B cell (primary cell): ENCODE data around the gene SH3RF3. TPM values are rescaled to one million over a fixed set of nuclear protein-coding genes. Genes with fewer than 3 reads are reported as not detected.

Experiments
- ATAC-seq: fragments of 200-7000 bp; cut with Tn5 transposase; one replicate; pipeline ENCODE4 v1.10.0; 2021; ENCODE audit warnings: low read depth, mild to moderate bottlenecking, moderate number of reproducible peaks, moderate library complexity
- CTCF ChIA-PET: fragments of 350-600 bp; sonication (Branson Sonifier 250); formaldehyde crosslinking; loops from one replicate; lab custom pipeline; 2021; ENCODE audit warnings: antibody characterized with exemption, inconsistent platforms; lab: Charles Lee
- POLR2A ChIA-PET: fragments of 350-600 bp; sonication (Branson Sonifier 250); formaldehyde crosslinking; loops from one replicate; lab custom pipeline; 2021; ENCODE audit warnings: antibody characterized with exemption; lab: Charles Lee
- DNase-seq: peaks from one replicate; pipeline ENCODE4 v3.0.0; 2013
- H2AFZ ChIP-seq: 2 replicates; pipeline ENCODE4 v1.6.1; 2012; ENCODE audit warnings: mild to moderate bottlenecking, low read depth, low read length; ENCODE audit not compliant: insufficient read depth, poor library complexity, severe bottlenecking
- H3K27ac ChIP-seq, 2 donors: 1 replicate in 1 of 2; 2 replicates in 1 of 2; pipeline ENCODE4 v1.5.1; 2012 to 2013; ENCODE audit warnings: low read length in 2 of 2, mild to moderate bottlenecking in 2 of 2, moderate library complexity in 1 of 2
- H3K27me3 ChIP-seq, 4 experiments: fragments of 200-600 bp in 1 of 4; sonication (generic) in 1 of 4; replicated peaks in 1 of 4; 1 replicate in 2 of 4; 2 replicates in 2 of 4; pipeline versions ENCODE4 v1.6.1 to v1.7.0; 2013 to 2016; ENCODE audit warnings: low read length in 3 of 4, mild to moderate bottlenecking in 2 of 4, mixed read lengths in 1 of 4, moderate library complexity in 1 of 4; ENCODE audit not compliant: insufficient read depth in 4 of 4, control insufficient read depth in 3 of 4; ENCODE audit errors: control extremely low read depth in 1 of 4
- H3K36me3 ChIP-seq, 2 experiments: replicated peaks in 1 of 2; 1 replicate in 1 of 2; 2 replicates in 1 of 2; pipeline versions ENCODE4 v1.6.1 to v1.7.1; 2013; ENCODE audit warnings: low read length in 1 of 2; ENCODE audit not compliant: insufficient read depth in 2 of 2, control insufficient read depth in 1 of 2; ENCODE audit errors: control extremely low read depth in 1 of 2, extremely low read depth in 1 of 2
- H3K4me1 ChIP-seq, 2 donors: fragments of 200-600 bp in 1 of 2; sonication (generic) in 1 of 2; 1 replicate in 1 of 2; 2 replicates in 1 of 2; pipeline versions ENCODE4 v1.5.1 to v1.6.1; 2013 to 2017; ENCODE audit warnings: low read length in 2 of 2; ENCODE audit not compliant: control insufficient read depth in 2 of 2, insufficient read depth in 2 of 2
- H3K4me2 ChIP-seq: replicated peaks from 2 replicates; pipeline ENCODE3; 2012; ENCODE audit warnings: mild to moderate bottlenecking, low read depth, low read length; ENCODE audit not compliant: poor library complexity, severe bottlenecking
- H3K4me3 ChIP-seq, 5 experiments: fragments of 200-600 bp in 1 of 5; sonication (generic) in 1 of 5; 1 replicate in 3 of 5; 2 replicates in 2 of 5; pipeline versions ENCODE4 v1.5.1 to v1.7.0; 2011 to 2016; ENCODE audit warnings: low read length in 4 of 5, mild to moderate bottlenecking in 4 of 5, low read depth in 2 of 5, control low read depth in 1 of 5, moderate library complexity in 1 of 5; ENCODE audit not compliant: insufficient read depth in 1 of 5; ENCODE audit errors: control extremely low read depth in 1 of 5, extremely low read depth in 1 of 5
- H3K79me2 ChIP-seq: fragments of 200-600 bp; sonication (generic); one replicate; pipeline ENCODE4 v1.6.0; 2016; ENCODE audit warnings: low read length; ENCODE audit not compliant: control insufficient read depth, insufficient read depth
- H3K9ac ChIP-seq: fragments of 200-600 bp; sonication (generic); 2 replicates; pipeline ENCODE4 v1.6.1; 2017; ENCODE audit warnings: mild to moderate bottlenecking, low read length, moderate library complexity
- H3K9me3 ChIP-seq, 3 donors: one replicate each; pipeline versions ENCODE4 v1.6.1 to v1.7.1; 2013; ENCODE audit warnings: low read length in 2 of 3; ENCODE audit not compliant: control insufficient read depth in 2 of 3, insufficient read depth in 1 of 3; ENCODE audit errors: control extremely low read depth in 1 of 3
- H4K20me1 ChIP-seq: 2 replicates; pipeline ENCODE4 v1.6.0; 2012; ENCODE audit warnings: mild to moderate bottlenecking, low read length; ENCODE audit not compliant: insufficient read depth, control insufficient read depth, poor library complexity, severe bottlenecking
- H3K27ac Mint-ChIP-seq: one replicate; pipeline ENCODE4 v1.8.0; 2021; ENCODE audit warnings: mixed read lengths
- H3K27me3 Mint-ChIP-seq: one replicate; pipeline ENCODE4 v1.8.0; 2021; ENCODE audit warnings: mixed read lengths
- H3K4me1 Mint-ChIP-seq: one replicate; pipeline ENCODE4 v1.8.0; 2021; ENCODE audit warnings: mixed read lengths
- H3K4me3 Mint-ChIP-seq: one replicate; pipeline ENCODE4 v1.8.0; 2021; ENCODE audit warnings: mixed read lengths
- H3K9me3 Mint-ChIP-seq: one replicate; pipeline ENCODE4 v1.8.0; 2022; ENCODE audit warnings: mixed read lengths; ENCODE audit not compliant: insufficient read depth
- EZH2 ChIP-seq: IDR thresholded peaks from 2 replicates; pipeline ENCODE4 v1.6.1; 2012; ENCODE audit warnings: borderline replicate concordance, low read depth, mild to moderate bottlenecking, moderate library complexity, low read length; ENCODE audit not compliant: insufficient read depth, poor library complexity, severe bottlenecking
- WGBS: methylation state at CpG from one replicate; pipeline ENCODE4 v1.1.5; 2013; ENCODE audit warnings: missing lambda C conversion rate; ENCODE audit not compliant: insufficient coverage; 5-methylcytosine and 5-hydroxymethylcytosine counted together
- intact Hi-C: fragments of 100-400 bp; cut with micrococcal nuclease; formaldehyde crosslinking; loops from one replicate; pipeline ENCODE4 v1.10.0; 2022
- polyA plus RNA-seq: library from polyadenylated mRNA; depleted of rRNA; stranded (reverse); fragments of >200 nt; gene quantifications from 2 replicates; pipeline ENCODE4 v1.2.3, GENCODE V29; 2012
- total RNA-seq, 2 donors: library from RNA; stranded (reverse); fragments of 120-200 nt in 1 of 2; gene quantifications; 1 replicate in 1 of 2; 2 replicates in 1 of 2; pipeline versions ENCODE4 v1.2.3 to v1.2.4, GENCODE V29; 2013 to 2022
- TF ChIP-seq, protein P1 (sequence below): fragments of 200-600 bp; IDR thresholded peaks from one replicate; pipeline ENCODE4 v1.8.0; 2022; ENCODE audit warnings: antibody characterized with exemption, mild to moderate bottlenecking

SH3RF3 gene
- total and polyA plus RNA-seq, 2 donors (not counting 1 experiment from before 2014, with no cell fraction given), result 0.07 to 1.2 TPM

DNA sequence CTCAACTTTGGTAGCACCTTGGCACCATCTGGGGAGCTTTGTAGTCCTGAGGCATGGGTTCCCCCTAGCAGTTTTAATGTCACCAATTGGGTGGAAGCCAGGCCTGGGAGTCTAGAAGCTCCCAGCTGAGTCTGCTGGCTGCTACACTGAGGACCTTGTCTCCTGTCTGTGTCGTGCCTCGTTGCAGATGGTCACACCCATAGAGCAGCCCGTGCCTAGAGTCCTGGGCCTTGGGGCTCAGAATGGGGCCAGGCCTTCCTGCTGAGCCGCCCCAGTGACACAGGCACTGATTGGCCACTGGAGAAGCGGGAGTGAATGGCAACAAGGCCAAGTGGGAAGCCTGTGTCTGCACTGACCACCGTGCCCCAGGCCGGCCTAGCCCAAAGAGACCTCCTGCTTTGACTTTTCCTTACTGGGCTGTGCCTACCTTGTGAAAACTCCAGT lies 113.2 kb downstream of the SH3RF3 start:
- Histone ChIP-seq H3K27me3 (no peaks in the 10 kb centered on the region), H3K4me2 (no peak overlapping the region), H3K79me2 (no peaks in the 10 kb centered on the region), H3K9me3 (peaks cover 0 to 3% (median 0%) of the 10 kb centered on the region in 3 donors), H3K27ac (no peak overlapping the region), H3K36me3 (no peaks in the 10 kb centered on the region), H2AFZ (no peak overlapping the region), H4K20me1 (no peaks in the 10 kb centered on the region), H3K9ac (no peak overlapping the region), H3K4me1 (peaks cover 19 to 26% of the 10 kb centered on the region in 2 donors), H3K4me3 (no peak overlapping the region)
- ATAC-seq, result no peak
- intact Hi-C loops, result no loop called here
- ChIA-PET POLR2A (no interaction called here), CTCF (no interaction called here)
- 68% methylated on average over 7 of the region's 7 CpGs for WGBS
- DNase-seq, result no peak
- no peak overlapping the region for H3K27ac Mint-ChIP-seq
- H3K27me3 Mint-ChIP-seq, result no peaks in the 10 kb centered on the region
- H3K9me3 Mint-ChIP-seq, result no peaks in the 10 kb centered on the region
- H3K4me3 Mint-ChIP-seq, result no peak overlapping the region
- no peak for TF ChIP-seq EZH2
- TF ChIP-seq, protein P1, sequence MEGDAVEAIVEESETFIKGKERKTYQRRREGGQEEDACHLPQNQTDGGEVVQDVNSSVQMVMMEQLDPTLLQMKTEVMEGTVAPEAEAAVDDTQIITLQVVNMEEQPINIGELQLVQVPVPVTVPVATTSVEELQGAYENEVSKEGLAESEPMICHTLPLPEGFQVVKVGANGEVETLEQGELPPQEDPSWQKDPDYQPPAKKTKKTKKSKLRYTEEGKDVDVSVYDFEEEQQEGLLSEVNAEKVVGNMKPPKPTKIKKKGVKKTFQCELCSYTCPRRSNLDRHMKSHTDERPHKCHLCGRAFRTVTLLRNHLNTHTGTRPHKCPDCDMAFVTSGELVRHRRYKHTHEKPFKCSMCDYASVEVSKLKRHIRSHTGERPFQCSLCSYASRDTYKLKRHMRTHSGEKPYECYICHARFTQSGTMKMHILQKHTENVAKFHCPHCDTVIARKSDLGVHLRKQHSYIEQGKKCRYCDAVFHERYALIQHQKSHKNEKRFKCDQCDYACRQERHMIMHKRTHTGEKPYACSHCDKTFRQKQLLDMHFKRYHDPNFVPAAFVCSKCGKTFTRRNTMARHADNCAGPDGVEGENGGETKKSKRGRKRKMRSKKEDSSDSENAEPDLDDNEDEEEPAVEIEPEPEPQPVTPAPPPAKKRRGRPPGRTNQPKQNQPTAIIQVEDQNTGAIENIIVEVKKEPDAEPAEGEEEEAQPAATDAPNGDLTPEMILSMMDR, result no peak
- peaks cover 20% of the 10 kb centered on the region for H3K4me1 Mint-ChIP-seq

DNA sequence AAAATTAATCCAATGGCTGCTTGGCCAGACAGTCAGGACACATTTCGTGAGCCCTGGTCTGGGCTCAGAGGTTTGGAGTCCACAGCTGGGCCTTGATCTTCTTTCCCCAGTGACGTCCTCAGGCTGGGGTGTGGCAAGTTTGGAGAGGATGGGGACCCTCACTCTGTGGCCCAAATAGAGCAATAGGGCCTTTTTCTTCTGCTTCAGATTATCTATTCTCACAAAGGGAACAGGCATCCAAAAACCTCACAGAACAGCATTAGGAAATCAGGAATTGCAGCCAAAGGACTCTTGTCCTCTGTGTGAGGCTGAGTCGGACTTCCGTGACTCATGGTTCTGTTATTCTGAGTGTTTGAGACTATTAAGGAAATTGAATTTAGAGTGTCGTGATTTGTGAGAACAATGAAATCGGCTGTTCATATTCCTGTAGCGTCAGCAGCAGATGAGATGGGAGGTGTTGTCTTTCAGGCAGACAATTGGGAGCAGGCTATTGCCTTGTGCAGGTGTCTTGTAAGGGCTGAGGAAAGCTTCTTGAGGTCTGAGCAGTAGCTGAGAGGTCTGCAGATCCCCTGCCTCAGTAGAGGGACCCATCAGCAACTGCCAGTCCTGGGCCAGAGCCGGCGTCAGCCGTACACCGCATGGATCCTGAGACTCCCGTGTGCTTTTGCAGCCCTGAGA lies 113.8 kb downstream of the SH3RF3 start:
- no peaks in the 10 kb centered on the region for H3K36me3 ChIP-seq
- no peaks in the 10 kb centered on the region for H3K27me3 ChIP-seq
- no peak overlapping the region for H3K9ac ChIP-seq
- intact Hi-C loops, result no loop called here
- H3K27ac ChIP-seq, result no peak overlapping the region
- Mint-ChIP-seq H3K4me1 (peaks cover 24% of the 10 kb centered on the region), H3K4me3 (no peak overlapping the region), H3K27me3 (no peaks in the 10 kb centered on the region), H3K9me3 (no peaks in the 10 kb centered on the region), H3K27ac (no peak overlapping the region)
- H4K20me1 ChIP-seq, result no peaks in the 10 kb centered on the region
- H3K4me1 ChIP-seq, result peaks cover 17 to 26% of the 10 kb centered on the region in 2 donors
- no peak for ATAC-seq
- TF ChIP-seq, protein P1, result no peak
- TF ChIP-seq EZH2, result no peak
- DNase-seq, result no peak
- no peaks in the 10 kb centered on the region for H3K79me2 ChIP-seq
- H3K9me3 ChIP-seq, result peaks cover 0 to 3% (median 0%) of the 10 kb centered on the region in 3 donors
- CTCF ChIA-PET, result no interaction called here
- H2AFZ ChIP-seq, result no peak overlapping the region
- POLR2A ChIA-PET, result no interaction called here
- 97% methylated on average over 12 of the region's 12 CpGs for WGBS
- no peak overlapping the region for H3K4me3 ChIP-seq
- H3K4me2 ChIP-seq, result no peak overlapping the region
